ENCODE results near the gene RAD51D.
A peak's percentile ranks its signal among the peaks of the same experiment; 100 is the strongest.
"Not testable (repeated sequence)": the region's sequence is repeated elsewhere in the genome, so short reads cannot be mapped to it uniquely, and the experiment has no call there.

Gene RAD51D

DNA sequence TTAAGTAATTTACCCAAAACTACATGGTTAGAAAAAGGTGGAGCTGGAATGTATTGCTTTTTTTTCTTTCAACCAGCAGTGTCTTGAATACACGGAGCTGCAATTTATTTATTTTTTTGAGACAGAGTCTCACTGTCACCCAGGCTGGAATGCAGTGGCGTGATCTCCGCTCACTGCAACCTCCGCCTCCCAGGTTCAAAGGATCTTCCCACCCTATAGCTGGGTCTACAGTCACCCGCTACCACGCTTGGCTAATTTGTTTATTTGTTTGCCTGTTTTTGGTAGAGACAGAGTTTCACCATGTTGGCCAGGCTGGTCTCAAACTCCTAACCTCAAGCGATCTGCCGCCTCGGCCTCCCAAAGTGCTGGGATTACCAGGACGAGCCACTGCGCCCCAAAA, 29.0 kb downstream of the RAD51D start:
- not testable (repeated sequence) for DNase-seq (ENCODE audit: low read depth)

DNA sequence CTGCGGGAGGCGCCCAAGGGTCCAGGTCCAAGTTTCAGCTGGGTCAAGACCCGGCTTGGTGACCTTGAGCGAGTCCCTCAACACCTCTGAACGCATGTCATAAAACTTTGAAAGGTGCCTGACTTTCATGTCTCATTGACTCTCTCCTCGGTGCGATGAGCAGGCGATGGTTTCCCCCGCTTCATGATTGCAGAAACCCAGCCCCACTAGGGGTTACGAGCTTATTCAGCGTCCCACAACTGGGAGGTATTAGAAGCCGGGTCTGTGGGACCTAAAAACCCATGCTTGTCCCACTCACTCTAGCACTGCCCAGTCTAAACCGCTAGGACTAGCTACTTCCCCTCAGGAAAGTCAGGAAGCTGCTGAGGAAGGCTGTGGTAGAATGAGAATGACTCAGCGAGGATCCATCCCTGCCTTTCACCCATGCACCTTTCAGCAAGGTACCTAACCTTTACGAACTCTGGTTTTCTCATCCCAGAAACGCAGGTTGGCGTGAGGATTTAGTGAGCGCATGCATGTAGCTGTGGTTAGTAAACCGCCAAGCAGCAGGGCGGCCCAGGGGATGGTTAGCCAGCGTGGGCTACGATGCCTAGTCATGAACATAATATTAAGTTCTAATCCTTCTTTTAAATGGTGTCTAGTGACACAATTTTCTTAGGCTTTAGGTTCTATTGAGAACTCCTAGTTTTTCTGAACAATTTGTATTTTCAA, 29.9 kb downstream of the RAD51D start:
- DNase-seq (ENCODE audit: low read depth): no peak

DNA sequence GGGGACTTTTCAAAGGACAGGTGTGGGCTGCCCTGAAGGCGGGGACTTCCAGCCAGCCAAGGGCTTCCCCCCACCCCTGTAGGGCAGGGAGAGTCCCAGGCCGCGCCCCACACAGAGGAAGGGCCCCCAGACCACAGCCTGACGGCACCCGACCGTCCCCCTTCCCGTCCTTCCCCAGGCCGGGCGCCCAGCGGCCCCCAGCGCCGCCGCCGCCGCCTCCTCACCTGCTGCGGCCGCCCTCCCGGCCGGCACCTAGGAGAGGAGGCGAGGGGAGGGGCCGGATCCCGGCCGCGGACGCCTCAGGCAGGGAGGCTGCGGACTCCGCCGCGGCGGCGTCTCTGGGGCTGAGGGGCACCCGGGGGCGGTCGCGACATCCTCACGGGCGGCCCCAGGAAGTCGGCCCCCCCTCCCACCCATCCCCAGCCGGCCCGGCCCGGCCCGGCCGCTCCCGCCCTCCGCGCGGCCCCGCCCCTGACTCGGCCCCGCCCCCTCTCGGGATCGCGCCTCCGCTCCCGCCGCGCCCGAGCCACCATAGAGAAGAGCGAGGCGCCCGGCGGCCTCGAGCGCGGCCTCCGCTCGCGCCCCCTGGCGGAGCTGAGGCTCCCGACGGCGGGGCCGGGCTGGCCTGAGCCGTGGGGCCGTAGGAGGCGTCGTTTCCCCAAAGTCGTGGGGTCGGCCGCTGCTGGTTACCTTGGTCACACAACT, 30.6 kb downstream of the RAD51D start:
- DNase-seq (ENCODE audit: low read depth): no peak

DNA sequence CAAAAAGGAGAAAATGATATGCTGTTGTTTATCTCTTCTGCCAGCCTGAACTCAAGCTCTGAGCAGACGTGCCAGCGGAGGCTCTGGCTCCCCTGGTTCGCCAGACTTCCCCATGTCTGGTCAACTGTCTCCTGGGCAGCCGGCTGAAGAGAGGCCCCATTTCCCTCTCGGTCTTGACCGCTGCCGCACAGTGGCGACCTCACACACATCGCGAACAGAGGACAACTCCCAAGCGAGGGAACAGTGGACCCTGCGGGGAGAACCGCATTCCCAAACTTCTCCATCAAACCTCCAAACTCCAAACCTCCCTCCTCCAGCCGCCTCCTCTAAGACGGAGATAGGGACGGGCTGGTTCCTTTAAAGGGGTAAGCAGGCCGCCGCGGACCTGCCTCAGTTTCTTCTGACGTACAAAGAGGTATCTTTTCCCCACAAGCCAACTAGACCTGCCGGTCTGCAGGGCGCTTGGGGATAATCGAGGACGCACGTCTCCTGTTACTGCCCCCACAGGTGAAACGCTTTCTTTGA, 31.2 kb downstream of the RAD51D start:
- no peak for DNase-seq (ENCODE audit: low read depth)

DNA sequence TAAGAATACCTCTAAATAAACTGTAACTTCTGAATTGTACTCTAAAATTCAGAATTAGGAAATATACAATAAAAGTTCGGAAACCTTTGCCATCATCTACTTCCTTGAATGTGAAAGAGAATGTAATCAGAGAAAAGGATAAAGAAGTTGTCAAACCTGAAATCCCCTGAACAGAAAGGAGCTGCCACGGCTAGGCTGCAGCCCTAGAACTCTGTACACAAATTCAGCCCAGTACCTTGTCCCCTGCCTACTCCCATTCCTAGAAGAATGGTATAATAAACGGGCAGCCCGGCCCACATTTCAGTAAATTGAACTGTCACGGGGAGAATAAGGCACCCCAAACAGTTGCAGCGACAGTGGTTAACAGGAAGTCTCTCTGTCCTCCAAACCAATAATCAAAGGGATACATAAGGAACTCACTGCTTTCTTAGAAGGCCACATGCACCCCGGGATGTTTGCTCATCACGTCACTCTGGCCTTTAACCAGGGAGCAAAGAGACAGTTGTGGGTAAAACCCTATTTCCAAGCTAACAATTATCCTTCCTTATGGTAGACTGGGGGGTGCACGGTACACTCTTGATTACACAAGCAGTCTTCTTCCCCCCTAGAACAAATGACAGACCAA, 31.8 kb downstream of the RAD51D start:
- DNase-seq (ENCODE audit: low read depth): no peak

DNA sequence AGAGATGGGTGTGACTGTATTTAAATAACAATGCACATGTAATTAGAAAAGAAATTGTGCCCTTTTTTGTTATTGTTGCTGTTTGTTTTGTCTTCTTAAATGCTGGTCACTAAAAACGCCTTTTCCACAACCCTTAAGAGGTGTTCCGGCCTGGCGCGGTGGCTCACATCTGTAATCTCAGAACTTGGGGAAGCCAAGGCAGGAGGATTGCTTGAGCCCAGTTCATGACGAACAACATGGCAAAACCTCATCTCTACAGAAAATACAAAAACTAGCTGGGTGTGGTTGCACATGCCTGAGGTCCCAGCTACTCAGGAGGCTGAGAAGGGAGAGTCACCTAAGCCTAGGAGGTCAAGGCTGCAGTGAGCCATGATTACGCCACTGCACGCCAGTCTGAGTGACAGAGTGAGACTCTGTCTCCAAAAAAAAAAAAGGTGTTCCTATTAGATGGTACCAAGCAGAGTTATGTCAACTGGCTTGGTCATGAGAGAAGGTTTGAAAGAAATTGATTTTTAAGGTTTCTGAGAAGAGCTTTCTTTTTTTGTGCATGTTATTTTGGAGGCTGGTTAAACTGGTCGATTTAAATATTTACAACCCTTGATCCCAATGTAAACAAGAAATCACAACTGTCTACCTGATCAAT, 32.6 kb downstream of the RAD51D start:
- no peak for DNase-seq (ENCODE audit: low read depth)

DNA sequence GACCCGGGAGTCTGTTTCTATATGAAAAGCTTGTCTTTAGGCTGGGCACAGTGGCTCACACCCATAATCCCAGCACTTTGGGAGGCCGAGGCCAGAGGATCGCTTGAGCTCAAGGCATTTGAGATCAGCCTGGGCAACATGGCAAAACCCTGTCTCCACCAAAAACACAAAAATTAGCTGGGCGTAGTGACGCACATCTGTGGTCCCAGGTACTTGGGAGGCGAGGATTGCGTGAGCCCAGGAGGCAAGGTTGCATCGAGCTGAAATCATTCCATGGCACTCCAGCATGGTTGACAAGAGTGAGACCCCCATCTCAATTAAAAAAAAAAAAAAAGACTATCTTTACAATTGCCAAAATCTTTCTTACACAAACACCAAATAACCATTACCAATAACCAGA, 33.5 kb downstream of the RAD51D start:
- DNase-seq (ENCODE audit: low read depth): no peak

DNA sequence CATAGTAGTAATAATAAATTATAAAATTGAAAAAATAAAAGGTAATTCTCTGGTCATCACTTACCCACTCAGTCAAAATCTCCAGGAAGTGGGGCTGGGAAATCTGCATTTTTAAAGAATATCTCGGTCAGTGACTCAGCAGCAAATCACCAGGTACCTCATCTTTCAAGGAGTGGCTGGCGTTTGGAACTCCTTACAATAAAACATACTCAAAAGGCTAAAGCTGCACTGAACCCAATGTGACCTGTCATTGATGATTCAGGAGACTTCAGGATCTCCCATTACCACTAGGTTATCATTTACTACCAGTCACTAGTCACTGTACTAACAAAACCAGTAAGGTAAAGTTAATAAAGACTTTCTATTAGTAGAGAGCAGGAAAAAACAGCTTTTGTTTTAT, 34.7 kb downstream of the RAD51D start:
- no peak for DNase-seq (ENCODE audit: low read depth)

DNA sequence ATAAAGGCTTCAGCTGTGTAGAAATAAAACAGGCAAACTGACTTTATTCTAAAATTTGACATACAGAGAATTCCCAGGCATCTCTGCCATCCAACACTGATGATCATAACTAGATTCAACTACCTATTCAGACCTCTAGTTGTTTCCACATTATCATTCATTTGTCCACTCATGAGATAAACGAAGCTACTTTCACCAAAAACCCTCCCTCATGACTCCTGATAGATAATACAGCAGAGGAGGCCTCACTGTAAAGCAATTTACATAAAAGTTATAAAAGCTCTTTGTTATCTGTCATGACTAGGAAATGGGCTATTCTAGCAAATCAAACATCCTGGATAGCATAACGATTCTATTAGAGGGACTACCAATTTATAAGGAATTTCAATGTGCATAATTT, 36.6 kb downstream of the RAD51D start:
- no peak for DNase-seq (ENCODE audit: low read depth)

DNA sequence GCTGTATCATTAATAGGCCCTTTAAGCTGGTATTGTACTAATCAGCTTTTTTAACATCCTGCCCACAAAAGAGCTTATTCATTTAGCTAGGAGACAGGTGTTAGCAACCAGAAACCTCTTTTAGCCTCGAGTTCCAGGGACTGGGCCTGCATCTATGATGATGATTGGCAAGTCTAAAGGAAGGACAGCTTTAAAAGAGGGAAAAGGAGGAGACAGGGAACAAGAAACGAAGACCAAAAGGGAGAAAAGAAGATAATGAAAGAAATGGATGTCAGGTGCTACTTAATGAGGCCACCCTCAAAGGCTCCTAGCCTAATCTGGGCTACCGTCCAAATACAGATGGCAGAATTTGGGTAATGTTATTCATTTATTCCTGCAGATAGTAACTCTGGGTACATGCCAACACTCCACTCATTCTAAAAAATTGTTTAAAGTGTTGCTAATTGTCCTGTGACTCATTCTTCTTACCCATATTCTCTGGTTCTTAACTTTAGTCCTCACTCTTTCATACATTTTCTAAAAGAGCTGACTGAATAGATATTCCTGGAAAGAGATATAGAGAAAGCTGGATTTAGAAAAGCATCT, 37.5 kb downstream of the RAD51D start:
- DNase-seq (ENCODE audit: low read depth): peak; percentile 61

DNA sequence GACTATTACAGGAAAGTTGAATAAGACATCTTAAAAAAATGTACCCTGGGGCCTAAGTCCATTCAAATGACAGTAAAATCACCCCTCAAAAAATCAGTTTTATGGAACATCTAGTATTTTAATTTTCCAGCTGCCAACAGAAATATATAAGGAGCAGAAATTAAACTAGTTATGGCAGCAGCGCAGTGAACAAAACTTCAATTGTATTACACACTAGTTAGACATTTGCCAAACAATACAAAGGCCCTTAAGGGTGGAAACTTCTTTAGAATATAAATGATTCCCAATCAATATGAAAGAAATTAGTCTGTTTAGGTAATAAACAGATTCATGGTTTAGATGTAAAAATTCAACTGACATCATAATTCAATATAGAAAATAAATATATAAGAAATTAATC, 38.0 kb downstream of the RAD51D start:
- DNase-seq (ENCODE audit: low read depth): no peak

DNA sequence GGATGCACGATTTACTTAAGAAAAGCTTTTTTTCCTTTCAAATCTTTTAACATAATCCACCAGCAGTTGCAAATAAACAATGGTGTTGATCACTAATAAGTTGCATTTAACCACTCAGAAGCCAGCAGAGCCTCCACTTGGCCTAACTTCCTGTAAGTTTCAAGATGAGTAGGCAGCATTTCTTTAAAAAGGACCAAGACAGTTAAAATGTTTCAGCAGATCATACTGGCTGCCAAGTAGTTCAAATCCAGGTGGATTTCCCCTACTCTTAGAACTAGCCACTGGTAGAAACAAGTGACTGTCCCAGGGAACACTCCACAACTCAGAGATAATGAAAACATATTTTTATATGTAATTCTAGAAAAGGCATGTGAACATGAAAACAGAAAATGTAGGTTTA, 39.1 kb downstream of the RAD51D start:
- DNase-seq (ENCODE audit: low read depth): no peak

DNA sequence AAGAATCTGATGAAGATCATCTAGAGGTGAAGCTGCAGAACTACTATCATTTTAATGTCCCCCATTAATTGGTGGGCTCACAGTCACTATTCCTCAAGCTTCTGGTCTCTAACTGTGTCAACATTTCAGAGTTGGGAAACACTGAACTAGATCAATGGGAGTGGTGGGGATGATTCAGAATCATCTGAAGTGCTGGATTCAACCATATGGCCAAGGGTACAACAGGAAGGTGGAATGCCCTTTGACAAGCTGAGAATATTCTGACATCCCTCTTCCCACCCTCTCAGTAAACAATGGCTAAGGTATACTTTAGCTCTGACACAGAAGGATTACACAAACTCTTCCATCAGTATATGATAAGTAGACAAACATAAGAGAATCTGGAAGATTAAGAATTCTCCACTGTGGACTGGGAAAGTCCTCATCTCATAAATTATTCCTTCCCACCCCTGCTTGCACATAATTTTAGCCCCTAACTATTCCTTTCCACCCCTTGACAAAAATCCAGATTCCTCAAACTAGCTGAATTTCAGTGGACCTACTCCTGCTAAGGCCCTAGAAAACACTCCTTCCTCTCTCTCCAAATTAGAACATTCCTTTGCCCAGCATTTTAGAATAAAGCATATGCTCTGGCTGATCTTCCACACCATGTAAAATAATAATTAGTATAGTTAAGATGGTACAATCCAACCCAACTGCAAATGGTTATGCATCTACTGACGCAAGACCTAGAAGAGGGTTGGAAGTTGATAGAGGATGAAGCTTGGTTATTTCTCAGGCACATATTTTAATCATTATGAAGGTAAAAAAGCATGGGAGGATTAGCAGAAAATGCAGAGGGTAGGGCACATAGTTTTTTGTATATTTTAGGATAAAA, 39.9 kb downstream of the RAD51D start:
- no peak for DNase-seq (ENCODE audit: low read depth)

DNA sequence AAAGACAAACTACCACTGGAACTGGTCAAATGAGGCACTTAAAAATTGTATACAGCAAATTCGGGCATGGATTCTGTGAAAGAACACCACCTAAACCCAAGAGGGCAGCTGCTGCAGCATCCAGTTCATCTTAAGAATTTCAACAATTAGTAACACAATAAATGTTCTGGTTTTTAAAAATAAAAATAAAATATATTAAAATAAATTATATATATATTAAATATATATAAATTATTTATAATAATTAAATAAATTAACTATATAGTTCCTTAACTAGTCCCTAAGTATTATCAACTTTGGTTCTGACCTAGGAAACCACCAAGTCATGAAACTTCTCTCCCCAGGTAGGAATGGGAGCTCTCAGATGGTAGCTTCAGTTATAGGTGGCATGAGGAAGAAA, 42.8 kb downstream of the RAD51D start:
- DNase-seq (ENCODE audit: low read depth): no peak

DNA sequence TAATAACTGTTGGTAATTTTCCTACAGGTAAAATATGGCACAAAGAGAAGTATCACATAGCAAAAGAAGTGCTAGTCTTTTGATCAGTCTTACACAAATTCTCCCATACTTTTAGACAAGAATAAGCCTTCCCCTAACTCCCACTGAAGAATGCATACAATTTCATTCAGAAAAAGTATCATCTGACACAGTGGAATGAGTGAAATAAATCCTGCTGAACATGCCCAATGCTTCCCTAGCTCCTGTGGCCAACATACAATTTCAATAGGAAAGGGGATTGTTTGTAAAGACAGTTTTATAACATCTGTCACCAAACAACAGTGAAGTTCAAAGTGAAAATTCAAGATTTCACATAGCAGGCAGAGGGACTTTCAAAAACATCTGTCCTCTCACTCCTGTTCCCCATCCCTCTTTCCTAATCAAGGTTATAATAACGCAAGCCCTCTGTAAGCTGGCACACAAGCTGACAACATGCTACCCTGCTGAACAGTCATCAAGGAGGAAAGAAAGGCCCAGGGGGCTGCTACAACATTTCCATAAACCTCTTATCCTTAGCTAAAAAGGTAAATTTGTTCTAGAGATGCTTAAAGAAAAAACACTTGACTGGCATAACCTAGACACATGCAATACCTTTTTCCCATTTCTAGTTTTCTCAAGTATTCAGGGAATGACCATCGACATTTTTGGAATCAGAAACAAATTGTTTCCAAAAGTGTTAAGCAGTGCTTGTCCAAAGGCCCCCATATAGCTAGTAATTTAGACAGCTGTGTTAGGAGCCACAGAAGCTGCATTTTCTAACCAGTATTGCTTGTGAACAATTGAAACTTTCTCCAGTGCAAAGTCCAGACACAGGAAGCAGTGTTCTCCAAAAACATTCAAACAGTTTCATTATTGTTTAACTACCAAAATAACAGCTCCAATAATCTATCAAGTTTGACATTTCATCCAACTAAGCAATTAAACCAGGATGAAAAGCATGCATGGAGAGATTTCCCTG, 44.7 kb downstream of the RAD51D start:
- DNase-seq (ENCODE audit: low read depth): no peak

DNA sequence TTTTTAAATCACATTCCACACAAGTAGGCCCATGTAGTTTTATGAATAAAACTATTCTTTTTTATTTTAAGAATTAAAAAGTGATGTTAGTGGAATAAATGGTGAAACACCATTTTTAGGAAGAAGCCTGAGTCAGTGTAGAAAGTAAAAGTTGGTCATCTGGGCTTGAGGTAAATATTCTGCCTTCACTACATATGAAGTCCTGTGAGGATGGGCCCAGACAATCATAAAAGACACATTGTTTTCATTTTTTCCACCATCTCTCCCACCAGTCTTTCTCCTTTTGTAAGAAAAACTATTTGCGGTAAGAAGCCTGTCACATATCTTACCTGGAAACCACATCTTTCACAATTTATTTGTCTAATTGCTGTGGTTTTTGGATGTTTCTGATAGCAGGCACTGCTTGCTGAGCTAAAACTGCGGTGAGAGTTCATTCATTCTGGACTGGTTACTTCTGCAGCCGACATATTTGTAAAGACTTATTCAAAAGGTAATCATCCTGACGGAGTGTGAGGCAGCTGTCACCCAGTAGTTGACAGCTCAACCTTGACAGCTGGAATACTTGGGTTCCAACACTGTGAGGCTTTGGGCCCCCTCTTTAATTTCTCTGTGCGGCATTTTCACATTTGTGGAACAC, 45.6 kb downstream of the RAD51D start:
- DNase-seq (ENCODE audit: low read depth): no peak

DNA sequence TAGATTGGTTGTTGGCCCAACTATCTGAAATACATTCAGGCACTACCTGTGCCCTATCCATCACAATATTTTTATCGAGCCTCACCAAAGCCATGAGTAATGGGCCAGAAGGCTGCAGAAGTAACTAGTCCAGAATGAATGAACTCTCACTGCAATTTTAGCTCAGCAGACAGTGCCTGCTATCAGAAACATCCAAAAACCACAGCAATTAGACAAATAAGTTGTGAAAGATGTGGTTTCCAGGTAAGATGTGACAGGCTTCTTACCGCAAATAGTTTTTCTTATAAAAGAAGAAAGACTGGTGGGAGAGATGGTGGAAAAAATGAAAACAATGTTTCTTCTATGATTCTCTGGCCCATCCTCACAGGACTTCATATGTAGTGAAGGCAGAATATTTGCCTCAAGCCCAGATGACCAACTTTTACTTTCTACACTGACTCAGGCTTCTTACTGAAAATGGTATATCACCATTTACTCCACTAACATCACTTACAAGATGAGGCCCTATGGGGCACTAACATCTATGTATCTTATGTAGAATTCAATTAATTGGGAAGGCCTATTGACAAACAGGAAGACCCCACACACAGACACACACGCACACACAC, 46.4 kb downstream of the RAD51D start:
- DNase-seq (ENCODE audit: low read depth): no peak

DNA sequence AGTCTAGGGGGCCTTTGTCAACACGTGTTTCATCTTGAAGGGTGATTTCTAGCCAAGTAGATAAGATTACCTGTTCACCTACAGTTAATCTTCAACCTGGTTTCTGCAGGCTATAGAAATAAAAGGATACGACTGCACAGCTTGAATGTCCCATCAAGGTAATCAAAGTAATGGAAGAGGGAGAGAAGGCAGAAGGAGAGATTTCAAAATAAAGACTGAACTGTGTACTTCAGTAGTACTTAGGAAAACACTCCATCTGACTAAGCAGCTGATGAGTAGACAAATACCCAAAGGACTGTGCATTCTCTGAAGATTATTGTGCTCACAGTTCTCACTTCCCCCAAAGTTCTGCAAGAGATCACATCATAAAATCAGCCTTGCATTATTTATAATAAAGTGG, 50.3 kb downstream of the RAD51D start:
- DNase-seq (ENCODE audit: low read depth): no peak

DNA sequence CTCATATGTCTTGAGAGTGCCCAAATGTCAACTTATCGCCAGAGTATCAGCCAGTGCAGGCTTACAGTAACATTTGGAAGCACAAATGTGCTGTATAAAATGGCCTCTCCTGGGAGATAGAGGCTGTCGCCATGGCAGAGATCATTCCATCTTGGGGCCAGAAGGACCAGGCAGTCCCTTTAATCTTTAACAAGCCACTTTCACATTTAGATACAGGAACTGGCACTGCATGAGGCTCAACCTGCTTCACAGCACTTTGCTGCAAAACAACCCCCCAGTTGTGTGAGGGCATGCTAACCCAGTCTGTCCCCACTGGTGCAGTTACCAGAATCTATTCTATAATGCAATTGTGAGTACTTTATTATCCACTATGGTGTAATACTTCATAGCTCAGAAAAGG, 51.4 kb downstream of the RAD51D start:
- DNase-seq (ENCODE audit: low read depth): no peak

Data from GM04503 (cell line).